Stimulated activated CD8-positive, alpha-beta memory T cell treated with anti-CD3 and anti-CD28 coated beads, Interleukin-7, amount 100 ng/mL, for 48 hours (primary cell): ENCODE data around the gene AOPEP.
A peak's percentile ranks its signal among the peaks of the same experiment; 100 is the strongest.

Source experiments
- DNase-seq, 2 donors: peaks; one replicate each; pipeline ENCODE4 v3.0.0-alpha.2; 2020; ENCODE audit warnings: low read depth in 1 of 2; ENCODE audit errors: extremely low read depth in 1 of 2

Gene AOPEP, protein sequence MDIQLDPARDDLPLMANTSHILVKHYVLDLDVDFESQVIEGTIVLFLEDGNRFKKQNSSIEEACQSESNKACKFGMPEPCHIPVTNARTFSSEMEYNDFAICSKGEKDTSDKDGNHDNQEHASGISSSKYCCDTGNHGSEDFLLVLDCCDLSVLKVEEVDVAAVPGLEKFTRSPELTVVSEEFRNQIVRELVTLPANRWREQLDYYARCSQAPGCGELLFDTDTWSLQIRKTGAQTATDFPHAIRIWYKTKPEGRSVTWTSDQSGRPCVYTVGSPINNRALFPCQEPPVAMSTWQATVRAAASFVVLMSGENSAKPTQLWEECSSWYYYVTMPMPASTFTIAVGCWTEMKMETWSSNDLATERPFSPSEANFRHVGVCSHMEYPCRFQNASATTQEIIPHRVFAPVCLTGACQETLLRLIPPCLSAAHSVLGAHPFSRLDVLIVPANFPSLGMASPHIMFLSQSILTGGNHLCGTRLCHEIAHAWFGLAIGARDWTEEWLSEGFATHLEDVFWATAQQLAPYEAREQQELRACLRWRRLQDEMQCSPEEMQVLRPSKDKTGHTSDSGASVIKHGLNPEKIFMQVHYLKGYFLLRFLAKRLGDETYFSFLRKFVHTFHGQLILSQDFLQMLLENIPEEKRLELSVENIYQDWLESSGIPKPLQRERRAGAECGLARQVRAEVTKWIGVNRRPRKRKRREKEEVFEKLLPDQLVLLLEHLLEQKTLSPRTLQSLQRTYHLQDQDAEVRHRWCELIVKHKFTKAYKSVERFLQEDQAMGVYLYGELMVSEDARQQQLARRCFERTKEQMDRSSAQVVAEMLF

DNA sequence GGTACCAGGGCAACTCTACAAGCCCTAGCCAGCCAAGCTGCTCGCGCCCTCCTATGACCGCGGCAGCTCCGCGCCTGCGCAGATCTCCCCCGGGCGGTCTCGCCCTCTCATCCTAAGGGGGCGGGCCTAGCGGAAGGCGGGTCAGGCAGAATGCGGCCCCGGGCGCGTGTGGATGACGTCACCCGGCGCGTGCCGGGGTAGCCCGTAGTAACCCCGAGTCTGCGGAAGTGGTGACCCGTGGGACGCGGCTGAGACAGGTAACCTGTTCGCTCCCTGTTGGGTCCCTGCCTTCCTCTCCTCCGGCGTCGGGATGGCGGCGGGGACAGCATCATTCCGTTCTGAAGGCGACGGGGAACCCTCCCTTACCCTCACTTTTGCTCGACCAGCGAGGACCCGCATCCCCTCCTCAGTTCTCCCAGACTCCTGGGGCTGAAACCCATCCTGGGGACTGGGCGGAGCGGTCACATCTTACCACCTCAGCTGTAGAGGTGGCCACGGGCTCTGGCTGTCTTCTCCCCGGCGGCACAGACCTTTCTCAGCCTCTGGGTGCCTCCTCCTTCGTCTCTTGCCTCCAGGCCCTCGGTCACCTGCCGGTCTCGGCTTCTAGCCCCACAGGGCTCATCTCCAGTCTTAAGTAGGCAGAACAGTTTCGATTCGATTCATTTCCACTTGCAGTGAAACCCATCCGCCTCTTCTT is at the start of gene AOPEP:
TSS of gene AOPEP (plus strand) at position 205 of the 697 bp plus-strand sequence. CDS start 33,085 bp downstream, outside the sequence.
- DNase-seq, result peak; percentile 98 to 99

DNA sequence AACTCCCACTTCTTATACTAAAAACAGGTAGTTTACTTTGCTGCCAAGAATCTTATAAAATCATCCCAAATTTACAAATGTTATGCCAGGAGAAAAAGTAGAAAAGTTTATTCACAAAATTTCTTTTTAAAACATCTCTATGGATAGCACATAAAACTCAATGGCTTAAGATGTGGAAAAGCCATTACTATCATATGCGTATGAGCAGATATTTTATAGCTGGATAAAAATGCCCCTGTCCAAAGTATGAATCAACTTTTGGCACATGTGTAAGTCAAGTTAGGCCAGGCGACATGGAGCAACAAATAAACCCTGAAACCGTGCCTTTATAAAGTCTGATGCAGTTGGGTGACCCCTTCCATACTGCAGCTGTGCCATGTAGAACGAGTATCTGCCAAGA is 48.6 kb upstream of the AOPEP start:
- DNase-seq, result no peak

DNA sequence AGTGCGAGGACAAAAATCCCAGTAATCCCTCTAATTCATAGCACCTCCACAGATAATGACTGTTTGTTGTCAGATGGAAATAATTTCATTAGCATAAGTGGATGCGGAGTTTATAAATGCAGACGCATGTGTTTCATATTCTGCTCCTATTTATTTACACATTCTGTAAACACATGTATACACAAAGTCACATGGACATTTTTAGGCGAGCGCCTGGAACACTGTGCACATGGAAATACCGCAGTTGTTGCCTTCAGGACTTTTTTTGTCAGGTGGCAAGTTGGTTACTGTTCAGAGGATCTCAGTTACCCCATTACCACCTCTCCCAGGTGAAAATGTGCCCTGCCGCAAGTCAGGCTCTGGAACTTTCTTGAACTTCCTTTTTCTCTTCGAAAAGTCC is 46.9 kb upstream of the AOPEP start:
- no peak for DNase-seq

DNA sequence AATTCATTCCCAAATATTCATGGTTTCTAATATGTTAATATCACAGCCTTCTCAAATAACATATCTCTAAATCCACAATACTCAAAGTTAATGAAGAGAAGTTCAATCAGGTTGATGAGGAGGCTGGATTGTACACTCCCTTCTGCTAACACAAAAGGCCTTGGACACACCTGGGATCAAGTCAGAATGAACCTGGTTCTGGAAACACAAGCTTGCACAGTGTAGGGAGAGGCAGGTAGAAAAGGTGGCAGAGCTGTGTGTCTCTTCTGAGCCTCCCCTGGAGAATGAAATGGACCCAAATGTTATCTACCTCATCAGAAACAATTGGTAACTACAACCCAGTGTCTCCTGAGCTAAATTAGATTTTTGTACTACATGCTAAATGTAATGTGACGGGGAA is 46.5 kb upstream of the AOPEP start:
- no peak for DNase-seq

DNA sequence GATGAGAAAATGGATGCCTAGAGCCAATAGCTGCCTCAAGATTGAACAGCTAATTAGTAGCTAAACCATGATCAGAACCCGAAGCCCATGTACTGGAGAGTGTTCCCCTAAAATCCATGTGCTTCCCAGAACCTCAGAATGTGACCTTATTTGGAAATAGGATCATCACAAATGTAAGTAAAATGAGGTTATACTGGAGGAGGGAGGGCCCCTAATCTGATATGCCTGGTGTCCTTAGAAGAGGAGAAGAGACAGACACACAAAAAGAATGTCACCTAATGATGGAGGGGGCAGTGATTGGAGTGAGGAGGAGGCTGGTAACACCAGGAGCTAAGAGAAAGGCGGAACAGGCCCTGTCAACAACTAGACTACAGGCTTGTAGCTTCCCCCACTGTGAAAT is 45.9 kb upstream of the AOPEP start:
- no peak for DNase-seq

DNA sequence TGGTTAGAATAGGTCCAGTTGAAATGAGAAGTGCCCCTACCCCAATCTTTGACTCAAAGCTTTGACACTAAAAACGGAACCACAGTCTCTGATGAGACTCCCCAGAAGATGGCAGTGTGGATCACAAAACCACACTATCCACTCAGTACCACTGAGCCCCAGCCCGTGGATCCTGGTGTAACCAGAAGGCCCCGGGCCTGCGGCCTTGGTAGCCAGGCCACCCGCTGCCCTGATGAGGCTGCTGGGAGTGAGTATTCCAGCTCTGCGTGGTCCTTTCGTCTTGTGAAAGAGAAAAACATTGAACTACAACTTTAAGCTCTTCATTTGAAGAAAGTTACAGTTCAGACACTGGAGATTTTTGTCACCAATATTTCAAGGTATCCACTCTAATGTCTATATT is 45.0 kb upstream of the AOPEP start:
- peak in 1 of 2 donors; percentile 39 for DNase-seq

DNA sequence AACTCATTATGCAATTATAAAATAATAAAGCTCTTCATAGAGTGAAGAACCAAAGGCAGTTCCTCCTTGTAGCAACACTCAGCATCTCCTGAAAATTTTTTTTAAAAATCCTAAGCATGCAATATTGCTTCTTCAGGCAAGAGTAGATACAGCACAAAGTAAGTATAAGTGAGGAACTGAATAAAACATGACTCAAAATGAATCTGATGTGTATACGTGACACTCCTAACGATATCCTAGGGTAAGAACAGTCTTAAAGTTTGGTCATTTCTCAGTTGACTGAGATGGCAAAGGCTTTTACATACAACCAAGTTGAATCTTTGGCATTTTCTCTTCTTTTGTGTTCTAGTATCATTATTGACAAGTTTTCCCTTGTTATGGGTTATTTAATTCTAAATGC is 41.1 kb upstream of the AOPEP start:
- no peak for DNase-seq

DNA sequence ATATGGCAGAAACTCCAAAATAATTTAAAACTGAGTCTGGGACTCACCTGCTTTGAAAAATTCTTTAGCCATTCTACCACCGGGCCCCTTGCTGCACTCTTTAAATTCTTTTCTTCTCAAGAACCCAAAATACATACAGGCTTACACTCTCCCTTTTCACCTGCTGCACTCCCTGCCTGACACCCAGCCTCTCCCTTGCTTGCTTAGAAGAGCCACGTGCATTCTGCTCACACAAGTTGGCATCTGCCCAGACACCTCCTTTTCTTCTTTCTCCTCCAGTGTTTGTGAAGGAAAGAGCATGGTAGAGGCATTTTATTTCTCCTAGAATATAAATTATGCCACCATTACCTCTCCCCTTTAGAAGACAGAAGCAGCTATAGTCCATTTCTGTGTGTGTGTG is 39.0 kb upstream of the AOPEP start:
- no peak for DNase-seq

DNA sequence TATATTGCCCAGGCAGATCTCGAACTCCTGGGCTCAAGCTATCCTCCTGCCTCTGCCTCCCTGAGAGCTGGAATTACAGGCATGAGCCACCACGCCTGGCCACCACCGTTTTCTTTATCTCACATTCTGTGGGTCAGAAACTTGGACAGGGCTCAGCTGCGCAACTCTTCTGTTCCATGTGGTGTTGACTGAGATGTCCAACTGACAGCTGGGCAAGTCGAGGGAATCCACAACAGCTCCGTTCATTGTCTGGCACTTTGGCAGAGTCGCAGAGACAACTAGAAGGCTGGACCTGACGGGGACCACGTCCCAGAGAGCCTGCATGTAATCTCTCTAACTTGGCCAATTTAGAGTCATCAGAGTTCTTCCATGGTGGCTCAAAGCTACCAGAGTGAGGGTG is 36.2 kb upstream of the AOPEP start:
- DNase-seq, result no peak

DNA sequence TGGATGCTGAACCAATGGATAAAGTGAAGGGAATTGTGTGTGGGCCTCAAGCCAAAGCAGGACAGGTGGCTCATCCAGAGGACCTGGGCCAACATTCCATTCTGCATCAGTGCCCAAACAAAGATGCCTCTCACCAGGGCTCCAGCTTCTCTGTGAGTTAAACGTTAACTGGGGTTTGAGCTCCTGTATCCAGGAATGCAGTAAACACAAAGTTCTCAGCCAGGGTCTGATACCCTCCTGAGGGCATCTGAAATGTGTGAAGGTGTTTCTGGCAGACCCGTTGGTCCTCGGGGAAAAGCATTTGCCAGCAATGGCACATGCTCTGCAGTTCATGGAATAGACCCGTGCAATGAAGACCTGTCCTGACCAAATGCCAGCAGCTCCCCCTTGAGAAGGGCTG is 33.9 kb upstream of the AOPEP start:
- no peak for DNase-seq

DNA sequence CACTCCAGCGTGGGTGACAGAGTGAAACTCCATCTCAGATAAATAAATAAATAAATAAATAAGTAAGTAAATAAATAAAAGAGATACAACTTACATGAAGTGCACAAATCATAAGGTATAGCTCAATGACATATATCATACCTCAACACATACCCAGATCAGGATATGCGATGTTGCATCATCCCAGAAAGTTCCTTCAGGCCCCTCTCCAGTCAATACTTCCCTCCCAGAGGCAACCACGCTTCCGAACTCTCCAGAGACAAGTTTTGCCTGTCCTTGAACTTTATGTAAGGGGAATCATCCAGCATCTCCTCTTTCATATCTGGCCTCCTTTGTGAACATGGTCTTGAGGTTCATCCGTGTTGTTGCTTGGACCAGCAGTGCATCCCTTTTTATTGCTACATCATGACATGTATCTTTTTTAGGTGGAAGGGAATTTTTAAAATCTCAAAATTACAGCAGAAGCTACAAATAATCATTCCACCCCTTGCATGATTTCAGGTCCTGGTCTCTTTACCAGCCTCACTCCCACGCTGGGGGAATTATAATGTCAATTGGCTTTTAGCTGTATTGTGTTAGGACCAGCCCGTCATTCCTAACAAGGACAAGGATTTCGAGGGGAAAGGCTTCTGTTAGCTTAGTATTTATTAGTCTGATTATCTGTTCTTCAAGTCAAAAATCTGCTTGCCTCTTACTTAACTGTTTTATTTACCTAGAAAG is 32.9 kb upstream of the AOPEP start:
- DNase-seq, result no peak

DNA sequence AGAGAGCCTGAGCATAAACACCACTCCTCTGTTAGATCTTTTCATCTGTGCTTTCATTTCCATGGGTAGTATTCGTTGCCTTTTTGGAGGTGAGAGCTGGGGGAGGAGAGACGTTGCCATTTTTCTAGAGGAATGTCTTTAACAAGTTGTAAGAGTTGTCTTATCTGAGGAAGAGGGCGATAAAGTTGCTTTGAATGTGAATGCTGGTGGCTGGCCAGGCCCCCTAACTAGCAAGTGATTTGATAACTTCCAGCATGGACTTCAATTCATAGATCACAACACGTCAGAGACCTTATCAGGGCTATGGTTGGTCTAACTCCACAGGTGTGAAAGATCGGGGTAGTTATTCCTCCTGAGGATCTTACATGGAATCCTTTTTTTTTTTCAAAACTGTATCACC is 30.0 kb upstream of the AOPEP start:
- DNase-seq, result no peak

DNA sequence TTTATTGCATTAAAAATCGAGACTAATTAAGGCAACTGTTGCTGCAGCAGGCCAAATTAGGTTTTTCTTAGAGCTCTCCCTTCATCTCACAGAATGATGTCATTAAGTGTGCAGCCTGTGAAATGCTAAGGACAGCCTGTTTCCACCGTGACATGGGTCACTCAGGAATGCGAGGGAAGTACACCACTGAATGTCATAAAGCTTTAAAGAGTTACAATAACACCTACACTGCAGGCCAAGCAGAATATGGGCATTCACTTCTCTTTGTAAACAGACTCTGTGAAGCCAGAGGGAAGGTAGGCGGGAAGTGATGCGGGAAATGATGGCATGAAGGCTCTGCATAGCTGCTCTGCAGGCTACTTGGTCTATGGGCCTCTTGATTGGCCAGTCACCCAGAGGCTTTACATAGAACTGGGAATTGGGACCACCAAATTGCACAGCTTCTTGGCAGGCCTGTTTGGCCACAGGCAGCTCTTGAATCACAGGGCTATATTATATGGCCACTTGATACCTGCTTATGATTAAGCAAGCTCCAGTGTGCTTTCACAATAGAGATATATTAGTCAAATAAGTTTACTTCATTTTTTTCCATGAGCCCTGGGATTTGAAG is 28.4 kb upstream of the AOPEP start:
- DNase-seq, result no peak

DNA sequence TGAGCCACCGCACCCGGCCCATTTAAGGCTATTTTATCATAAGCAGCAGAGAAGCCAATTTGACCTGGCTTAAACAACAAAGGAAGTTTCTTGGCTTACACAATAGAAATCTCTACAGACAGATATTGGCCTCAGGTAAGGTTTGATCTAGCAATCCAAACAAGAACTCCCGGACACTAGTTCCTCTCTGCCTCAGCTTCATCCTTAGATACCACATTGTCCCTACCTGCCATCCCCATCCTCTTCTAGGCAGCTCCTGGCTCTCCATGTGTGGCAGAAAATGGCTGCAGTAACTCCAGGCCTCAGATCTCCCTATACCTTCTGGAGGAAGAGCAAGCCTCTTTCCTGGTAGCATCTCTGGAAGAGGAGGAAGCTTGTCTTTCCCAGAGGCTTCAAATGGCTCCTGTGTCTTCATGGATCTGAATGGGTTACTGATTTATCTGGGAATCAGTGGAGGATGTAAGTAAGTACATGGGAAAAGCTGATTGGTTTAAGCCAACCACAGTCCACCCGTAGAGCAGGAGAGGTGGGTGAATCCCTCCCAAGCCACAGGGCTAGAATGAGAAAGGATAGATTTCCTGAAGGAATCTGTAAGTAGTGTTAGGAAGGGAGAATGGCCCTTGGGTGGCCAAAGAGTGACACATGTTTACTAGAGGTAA is 26.7 kb upstream of the AOPEP start:
- no peak for DNase-seq

DNA sequence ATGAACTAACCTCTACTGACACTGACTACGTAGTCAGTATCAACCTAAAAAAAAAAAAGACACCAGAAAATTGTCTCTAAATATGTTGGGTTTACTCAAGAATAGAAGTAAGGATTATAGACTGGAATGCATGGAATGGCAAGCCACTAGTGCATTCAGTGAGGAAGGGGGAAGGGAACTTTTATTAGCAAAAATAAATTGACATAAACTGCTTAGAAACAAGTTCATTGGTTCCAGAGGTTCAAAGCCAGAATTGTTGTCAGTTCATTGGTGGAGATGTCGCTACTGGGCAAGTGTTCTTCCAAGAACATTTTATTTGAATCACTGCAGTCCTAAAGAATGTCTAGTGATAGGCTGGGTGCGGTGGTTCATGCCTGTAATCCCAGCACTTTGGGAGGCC is 26.1 kb upstream of the AOPEP start:
- DNase-seq, result no peak

DNA sequence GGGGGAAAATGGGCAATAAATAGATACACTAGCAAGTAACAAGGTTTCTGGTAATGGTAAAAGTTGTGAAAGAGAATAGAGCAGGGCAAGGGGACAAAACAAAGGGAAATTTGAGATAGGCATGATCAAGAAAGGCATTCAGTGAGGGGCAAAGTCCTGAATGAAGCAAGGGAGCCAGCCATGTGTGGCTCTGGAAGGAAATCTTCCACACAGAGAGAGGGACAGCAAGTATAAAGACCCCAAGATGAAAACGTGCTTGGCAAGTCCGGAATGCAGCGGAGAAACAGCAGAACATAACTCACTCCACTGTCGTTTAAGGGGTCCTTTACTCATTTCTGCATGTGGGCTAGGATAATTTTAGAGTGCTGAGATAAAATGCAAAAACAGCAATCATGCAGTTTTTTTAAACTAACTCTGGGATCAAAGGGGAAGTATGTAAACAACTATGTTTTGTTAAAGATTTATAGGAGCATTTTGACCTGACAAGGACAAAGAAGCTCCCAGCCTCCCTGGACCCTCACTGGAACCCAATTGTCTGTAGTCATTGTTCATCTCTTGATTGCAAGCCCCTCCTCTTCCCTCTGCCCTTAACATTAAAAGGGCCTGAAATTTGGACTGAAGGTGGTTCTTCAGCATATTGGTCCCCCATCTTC is 22.9 kb upstream of the AOPEP start:
- DNase-seq, result no peak

DNA sequence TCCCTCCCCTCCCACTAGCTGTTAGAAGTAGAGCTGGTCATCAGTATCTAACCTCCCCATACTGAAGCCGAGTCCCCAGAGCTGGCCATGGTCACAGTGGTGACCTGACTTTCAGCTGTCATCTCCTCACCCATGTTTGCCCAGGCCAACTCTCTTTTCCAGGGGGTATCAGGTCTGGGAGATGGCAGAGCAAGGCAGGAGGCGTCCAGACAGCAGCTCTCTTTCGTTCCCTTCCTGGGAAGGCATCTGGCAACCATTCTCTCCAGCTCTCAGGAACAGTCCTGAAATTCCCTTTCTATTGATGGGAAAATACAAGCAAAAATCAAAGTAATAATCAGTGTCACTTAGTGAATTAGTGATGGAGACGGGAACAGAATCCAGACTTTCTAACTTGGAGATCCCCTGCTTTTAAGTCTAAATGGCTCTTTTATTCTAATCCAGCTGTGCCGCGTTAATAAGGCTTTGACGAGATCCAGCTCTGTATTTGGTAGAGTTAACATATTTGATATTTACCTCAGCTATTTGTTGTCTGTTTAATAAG is 21.3 kb upstream of the AOPEP start:
- no peak for DNase-seq

DNA sequence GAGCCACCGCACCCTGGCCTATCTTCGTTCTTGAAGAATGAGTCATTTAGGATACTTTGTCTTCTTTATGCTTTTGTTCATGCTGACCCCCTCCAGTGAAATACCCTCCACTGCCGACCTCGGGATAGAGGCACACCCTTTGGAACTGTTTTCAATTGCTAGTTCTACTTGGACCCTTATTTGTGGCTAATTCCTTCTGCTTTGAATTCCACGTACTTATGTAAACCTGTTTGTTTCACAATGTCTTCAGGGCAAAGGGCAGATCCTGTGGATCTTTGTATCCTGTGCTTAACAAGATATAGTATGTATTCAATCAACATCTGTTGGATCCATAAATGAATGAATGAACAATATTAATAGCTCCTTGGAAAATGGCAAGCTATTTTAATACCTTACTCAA is 19.6 kb upstream of the AOPEP start:
- DNase-seq, result no peak
